Loucy (cell line): Measurements from ENCODE around the gene C5orf15.

Experiments used
- CTCF ChIP-seq: fragments of 200-600 bp; sonication (generic); conservative IDR thresholded peaks from 2 replicates; pipeline ENCODE4 v1.5.1; 2014; ENCODE audit warnings: mild to moderate bottlenecking, antibody characterized with exemption, low read length
- EZH2phosphoT487 ChIP-seq: fragments of 200-600 bp; IDR thresholded peaks from 2 replicates; pipeline ENCODE4 v1.6.1; 2018; ENCODE audit warnings: antibody characterized with exemption, mild to moderate bottlenecking, moderate library complexity, borderline replicate concordance

- no peak for TF ChIP-seq CTCF
- no peak for TF ChIP-seq EZH2phosphoT487
These were observed 49.0 kb downstream of the C5orf15 start for GRCh38 chr5:133919148-133920136.
